Astrocyte (in vitro differentiated cells and primary cell): ENCODE data around the gene RMI2. TPM values are rescaled to one million over a fixed set of nuclear protein-coding genes. Genes with fewer than 3 reads are reported as not detected.
A peak's percentile ranks its signal among the peaks of the same experiment; 100 is the strongest.

Experiments
- DNase-seq: peaks from one replicate; pipeline ENCODE4 v3.0.0-alpha.2; 2010; ENCODE audit warnings: low read depth
- FAIRE-seq: peaks from 2 replicates; lab custom pipeline; 2011; peaks lifted over from hg19 to GRCh38; lab: Jason Lieb, UNC
- H2AFZ ChIP-seq: 2 replicates; pipeline ENCODE4 v1.6.0; 2012; ENCODE audit warnings: low read depth, low read length, inconsistent platforms
- H3K27ac ChIP-seq: 2 replicates; pipeline ENCODE4 v1.5.1; 2011; ENCODE audit warnings: low read depth, low read length, inconsistent platforms
- H3K27me3 ChIP-seq: 2 replicates; pipeline ENCODE4 v1.6.0; 2011; ENCODE audit warnings: low read length, inconsistent platforms; ENCODE audit not compliant: insufficient read depth
- H3K36me3 ChIP-seq: 2 replicates; pipeline ENCODE4 v1.5.1; 2011; ENCODE audit warnings: low read length, inconsistent platforms; ENCODE audit not compliant: insufficient read depth
- H3K4me1 ChIP-seq: 2 replicates; pipeline ENCODE4 v1.5.1; 2011; ENCODE audit warnings: low read length, inconsistent platforms; ENCODE audit not compliant: insufficient read depth
- H3K4me2 ChIP-seq: 2 replicates; pipeline ENCODE4 v1.6.0; 2012; ENCODE audit warnings: low read length, inconsistent platforms
- H3K4me3 ChIP-seq: 2 replicates; pipeline ENCODE4 v1.5.1; 2011; ENCODE audit warnings: low read depth, mild to moderate bottlenecking, low read length, inconsistent platforms; ENCODE audit not compliant: insufficient read depth
- H3K79me2 ChIP-seq: 2 replicates; pipeline ENCODE4 v1.6.0; 2012; ENCODE audit warnings: mild to moderate bottlenecking, low read length, inconsistent platforms; ENCODE audit not compliant: insufficient read depth
- H3K9ac ChIP-seq: 2 replicates; pipeline ENCODE4 v1.6.0; 2012; ENCODE audit warnings: mild to moderate bottlenecking, low read length, inconsistent platforms
- H3K9me3 ChIP-seq: 2 replicates; pipeline ENCODE4 v1.5.1; 2012; ENCODE audit warnings: low read depth, mild to moderate bottlenecking, low read length, inconsistent platforms; ENCODE audit not compliant: insufficient read depth
- H4K20me1 ChIP-seq: 2 replicates; pipeline ENCODE4 v1.6.0; 2012; ENCODE audit warnings: low read length, inconsistent platforms; ENCODE audit not compliant: insufficient read depth
- H3K27ac Mint-ChIP-seq: one replicate; pipeline ENCODE4 v1.8.0; 2021; ENCODE audit warnings: mild to moderate bottlenecking, mixed read lengths; ENCODE audit not compliant: unreplicated experiment
- H3K27me3 Mint-ChIP-seq: one replicate; pipeline ENCODE4 v1.8.0; 2021; ENCODE audit warnings: low read depth, mixed read lengths; ENCODE audit not compliant: unreplicated experiment
- H3K36me3 Mint-ChIP-seq: one replicate; pipeline ENCODE4 v1.8.0; 2021; ENCODE audit warnings: low read depth, mixed read lengths; ENCODE audit not compliant: unreplicated experiment
- H3K4me1 Mint-ChIP-seq: one replicate; pipeline ENCODE4 v1.8.0; 2021; ENCODE audit warnings: low read depth, mixed read lengths; ENCODE audit not compliant: unreplicated experiment
- H3K4me3 Mint-ChIP-seq: one replicate; pipeline ENCODE4 v1.8.0; 2021; ENCODE audit warnings: mild to moderate bottlenecking, moderate library complexity, mixed read lengths; ENCODE audit not compliant: unreplicated experiment
- H3K9me3 Mint-ChIP-seq: one replicate; pipeline ENCODE4 v1.8.0; 2021; ENCODE audit warnings: mild to moderate bottlenecking, mixed read lengths; ENCODE audit not compliant: unreplicated experiment
- EZH2 ChIP-seq: IDR thresholded peaks from 2 replicates; pipeline ENCODE4 v1.6.1; 2012; ENCODE audit warnings: mild to moderate bottlenecking, low read length, inconsistent platforms; ENCODE audit not compliant: insufficient read depth
- total RNA-seq: library from RNA; stranded (reverse); gene quantifications from 2 replicates; pipeline ENCODE4 v1.2.1, GENCODE V29; 2021
- TF ChIP-seq, protein P1 (sequence below): IDR thresholded peaks from 2 replicates; pipeline ENCODE4 v1.5.1; 2011; ENCODE audit warnings: low read depth, mild to moderate bottlenecking, inconsistent platforms, low read length, moderate library complexity; ENCODE audit not compliant: insufficient read depth

RMI2 gene
- total RNA-seq, 1 donor from 2014 or later = 7.8 TPM

DNA sequence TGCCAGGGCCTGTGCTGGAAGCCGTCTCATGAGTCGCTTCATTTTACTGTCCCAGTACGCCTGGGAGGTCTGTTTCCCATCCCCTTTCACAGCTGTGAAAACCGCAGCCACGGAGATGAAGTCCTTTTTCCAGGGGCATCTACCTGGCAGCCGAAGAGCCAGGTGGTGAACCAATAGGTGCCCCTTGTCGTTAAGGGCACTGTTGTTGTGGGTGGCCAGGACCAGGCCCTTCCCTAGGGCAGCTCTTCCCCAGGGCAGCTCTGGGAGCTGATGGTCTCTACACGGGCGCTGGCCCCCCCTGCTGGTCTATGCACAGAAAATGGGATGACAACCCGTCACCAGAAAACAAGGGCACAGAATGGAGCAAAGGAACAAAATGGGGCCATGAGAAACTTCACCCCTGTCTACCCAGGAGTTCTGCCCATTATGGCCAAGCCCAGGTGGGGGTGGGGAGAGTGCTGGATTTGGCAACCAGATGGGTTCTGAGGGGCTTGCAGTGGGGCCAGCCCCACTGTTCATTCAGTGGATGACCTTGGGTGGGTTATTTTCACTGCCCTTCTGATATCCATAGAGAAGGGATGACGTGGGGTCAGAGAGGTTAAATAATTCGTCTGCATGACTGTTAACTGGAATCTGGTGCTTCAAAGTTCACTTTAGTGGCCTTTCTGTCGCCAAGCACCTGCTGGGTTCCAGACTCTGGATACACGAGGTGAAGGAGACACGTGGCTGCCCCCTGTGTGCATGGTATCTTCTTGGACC lies 11.5 kb downstream of the RMI2 start:
- Mint-ChIP-seq H3K36me3 (no peaks in the 10 kb centered on the region), H3K9me3 (no peaks in the 10 kb centered on the region), H3K4me3 (peak overlapping the region; percentile 21), H3K4me1 (peaks cover 26% of the 10 kb centered on the region), H3K27ac (peak overlapping the region; percentile 18), H3K27me3 (peaks cover 4% of the 10 kb centered on the region)
- no peak overlapping the region for H3K27ac ChIP-seq
- no peaks in the 10 kb centered on the region for H4K20me1 ChIP-seq
- H3K36me3 ChIP-seq = no peaks in the 10 kb centered on the region
- peaks cover 38% of the 10 kb centered on the region for H3K4me1 ChIP-seq
- no peak overlapping the region for H3K4me3 ChIP-seq
- no peak overlapping the region for H2AFZ ChIP-seq
- H3K79me2 ChIP-seq = no peaks in the 10 kb centered on the region
- H3K9ac ChIP-seq = peak overlapping the region; percentile 40
- no peaks in the 10 kb centered on the region for H3K9me3 ChIP-seq
- peak overlapping the region; percentile 50 for H3K4me2 ChIP-seq
- FAIRE-seq (no peak), DNase-seq (no peak)
- no peaks in the 10 kb centered on the region for H3K27me3 ChIP-seq
- TF ChIP-seq, protein P1, sequence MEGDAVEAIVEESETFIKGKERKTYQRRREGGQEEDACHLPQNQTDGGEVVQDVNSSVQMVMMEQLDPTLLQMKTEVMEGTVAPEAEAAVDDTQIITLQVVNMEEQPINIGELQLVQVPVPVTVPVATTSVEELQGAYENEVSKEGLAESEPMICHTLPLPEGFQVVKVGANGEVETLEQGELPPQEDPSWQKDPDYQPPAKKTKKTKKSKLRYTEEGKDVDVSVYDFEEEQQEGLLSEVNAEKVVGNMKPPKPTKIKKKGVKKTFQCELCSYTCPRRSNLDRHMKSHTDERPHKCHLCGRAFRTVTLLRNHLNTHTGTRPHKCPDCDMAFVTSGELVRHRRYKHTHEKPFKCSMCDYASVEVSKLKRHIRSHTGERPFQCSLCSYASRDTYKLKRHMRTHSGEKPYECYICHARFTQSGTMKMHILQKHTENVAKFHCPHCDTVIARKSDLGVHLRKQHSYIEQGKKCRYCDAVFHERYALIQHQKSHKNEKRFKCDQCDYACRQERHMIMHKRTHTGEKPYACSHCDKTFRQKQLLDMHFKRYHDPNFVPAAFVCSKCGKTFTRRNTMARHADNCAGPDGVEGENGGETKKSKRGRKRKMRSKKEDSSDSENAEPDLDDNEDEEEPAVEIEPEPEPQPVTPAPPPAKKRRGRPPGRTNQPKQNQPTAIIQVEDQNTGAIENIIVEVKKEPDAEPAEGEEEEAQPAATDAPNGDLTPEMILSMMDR = peak; percentile 53
- no peak for TF ChIP-seq EZH2

DNA sequence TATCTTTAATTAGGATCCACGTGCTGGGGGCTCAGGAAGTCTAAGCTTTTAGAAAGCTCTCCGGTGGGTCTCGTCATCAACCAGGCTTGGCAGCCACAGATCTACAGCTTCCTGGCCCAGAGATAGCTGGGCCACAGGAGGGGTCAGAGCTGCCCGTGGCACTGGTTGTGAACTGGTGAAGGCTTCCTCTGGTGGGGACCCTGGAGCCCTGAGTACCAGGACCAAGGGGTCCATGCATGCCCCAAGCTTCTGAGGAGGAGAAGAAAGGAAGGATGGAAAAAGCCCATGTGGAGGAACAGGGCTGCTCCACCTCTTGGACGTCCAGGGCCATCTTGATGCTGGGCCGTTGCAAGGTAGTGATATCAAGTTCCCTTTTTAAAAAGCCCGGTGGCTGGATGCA lies 13.3 kb downstream of the RMI2 start:
- Mint-ChIP-seq H3K4me1 (peaks cover 37% of the 10 kb centered on the region), H3K27ac (peak overlapping the region; percentile 18), H3K4me3 (no peak overlapping the region), H3K36me3 (no peaks in the 10 kb centered on the region), H3K9me3 (no peaks in the 10 kb centered on the region), H3K27me3 (peaks cover 4% of the 10 kb centered on the region)
- no peaks in the 10 kb centered on the region for H4K20me1 ChIP-seq
- H3K27me3 ChIP-seq = no peaks in the 10 kb centered on the region
- no peak overlapping the region for H3K4me2 ChIP-seq
- H3K9ac ChIP-seq = no peak overlapping the region
- H2AFZ ChIP-seq = no peak overlapping the region
- TF ChIP-seq, protein P1 = no peak
- TF ChIP-seq EZH2 = no peak
- H3K36me3 ChIP-seq = no peaks in the 10 kb centered on the region
- no peaks in the 10 kb centered on the region for H3K9me3 ChIP-seq
- FAIRE-seq (no peak), DNase-seq (no peak)
- H3K79me2 ChIP-seq = no peaks in the 10 kb centered on the region
- no peak overlapping the region for H3K4me3 ChIP-seq
- H3K4me1 ChIP-seq = peaks cover 52% of the 10 kb centered on the region
- no peak overlapping the region for H3K27ac ChIP-seq

DNA sequence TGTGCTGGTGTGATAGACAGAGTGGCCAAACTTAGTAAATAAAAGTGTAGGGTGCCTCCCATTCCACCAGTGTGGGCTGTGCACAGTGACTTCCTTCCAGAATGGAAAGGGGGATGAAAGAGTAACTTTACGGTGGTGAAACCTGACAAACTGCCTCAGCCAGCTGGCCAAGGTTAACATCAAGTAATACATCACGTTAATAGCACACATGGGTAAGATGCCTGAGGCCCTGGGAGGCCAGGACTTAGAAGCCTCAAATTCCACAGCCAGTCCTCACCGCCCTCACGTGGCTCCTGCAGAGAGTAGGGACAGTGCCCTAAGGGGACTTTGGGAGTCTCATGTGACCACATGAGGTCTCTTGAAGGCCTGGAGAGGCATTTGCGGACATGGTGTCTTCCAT lies 14.1 kb downstream of the RMI2 start:
- peak overlapping the region; percentile 63 for H3K27ac Mint-ChIP-seq
- no peaks in the 10 kb centered on the region for H3K9me3 Mint-ChIP-seq
- H3K79me2 ChIP-seq = no peaks in the 10 kb centered on the region
- peaks cover 4% of the 10 kb centered on the region for H3K27me3 Mint-ChIP-seq
- no peak overlapping the region for H3K9ac ChIP-seq
- H3K4me1 Mint-ChIP-seq = peaks cover 39% of the 10 kb centered on the region
- peak overlapping the region; percentile 11 for H3K27ac ChIP-seq
- H2AFZ ChIP-seq = peak overlapping the region; percentile 5
- DNase-seq = peak; percentile 80
- no peak for FAIRE-seq
- H3K4me3 Mint-ChIP-seq = no peak overlapping the region
- H3K9me3 ChIP-seq = no peaks in the 10 kb centered on the region
- no peaks in the 10 kb centered on the region for H3K36me3 ChIP-seq
- H3K4me3 ChIP-seq = no peak overlapping the region
- TF ChIP-seq EZH2 = no peak
- TF ChIP-seq, protein P1 = no peak
- H3K27me3 ChIP-seq = no peaks in the 10 kb centered on the region
- H3K4me2 ChIP-seq = peak overlapping the region; percentile 13
- H4K20me1 ChIP-seq = no peaks in the 10 kb centered on the region
- H3K36me3 Mint-ChIP-seq = no peaks in the 10 kb centered on the region
- H3K4me1 ChIP-seq = peaks cover 59% of the 10 kb centered on the region
